ENCODE data around the gene SLC22A5. TPM values are rescaled to one million over a fixed set of nuclear protein-coding genes. Genes with fewer than 3 reads are reported as not detected.

SLC22A5 gene
- total and polyA plus RNA-seq, 9 of the 15 experiments (the other 6 are each of a cell fraction or from before 2014, with no cell fraction given): 3.0 to 16.6 (median 8.3) TPM

DNA sequence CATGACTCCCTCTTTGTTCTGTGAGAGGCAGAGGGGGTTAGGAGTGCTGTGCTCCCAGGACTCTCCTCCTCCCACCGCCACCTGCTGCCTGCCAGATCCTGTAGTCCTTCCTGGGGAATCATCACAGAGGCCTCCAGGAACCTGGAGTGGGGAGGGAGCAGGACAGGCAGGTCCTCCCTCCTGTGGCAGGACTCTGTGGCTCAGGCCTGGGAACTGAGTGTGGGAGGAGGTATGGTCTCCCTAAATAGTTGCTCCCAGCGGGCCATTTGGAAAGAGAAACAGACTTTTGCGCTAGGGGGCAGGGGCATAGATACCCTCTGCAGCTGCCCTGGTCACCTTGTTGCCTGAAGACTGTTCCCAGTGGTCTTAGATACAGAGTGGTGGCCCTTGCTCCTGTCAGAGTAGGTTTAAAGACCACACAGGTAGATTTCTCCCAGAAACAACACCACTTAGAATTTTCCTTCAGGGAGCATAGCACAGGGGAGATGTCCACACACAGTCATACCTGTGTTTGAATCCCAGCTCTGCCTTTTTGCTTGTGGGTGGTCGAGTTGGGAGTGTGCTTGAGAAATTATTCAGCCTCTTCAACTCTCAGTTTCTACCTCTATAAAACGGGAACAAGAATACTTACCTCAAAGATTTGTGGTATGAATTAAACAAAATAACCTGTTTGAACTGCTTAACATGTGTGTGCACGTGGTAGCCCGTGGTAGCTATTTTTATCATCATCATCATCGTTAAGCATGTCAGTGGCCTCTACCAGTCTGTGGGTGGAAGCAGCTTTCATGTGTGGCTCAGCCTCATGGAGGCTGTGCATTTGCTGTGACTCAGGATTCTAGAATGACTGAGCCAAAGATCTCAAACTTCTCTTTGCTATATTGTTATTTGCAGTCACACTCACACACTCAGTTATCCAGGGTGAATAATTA lies 55.8 kb downstream of the SLC22A5 start (continued):
- TF ChIP-seq, protein P1, sequence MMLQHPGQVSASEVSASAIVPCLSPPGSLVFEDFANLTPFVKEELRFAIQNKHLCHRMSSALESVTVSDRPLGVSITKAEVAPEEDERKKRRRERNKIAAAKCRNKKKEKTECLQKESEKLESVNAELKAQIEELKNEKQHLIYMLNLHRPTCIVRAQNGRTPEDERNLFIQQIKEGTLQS (IDR thresholded peaks at IDR 0.05): peak; percentile 18; the same call in 1 of the 2 replicates
- TF ChIP-seq, protein P1 (CRISPR knock-in tag; conservative IDR thresholded peaks at IDR 0.05): no peak
- TF ChIP-seq ZBTB8A (IDR thresholded peaks at IDR 0.05; ENCODE audit: partially characterized antibody) (no peak), L3MBTL2 (IDR thresholded peaks at IDR 0.05) (peak; percentile 70), C11orf30 (IDR thresholded peaks at IDR 0.05; ENCODE audit: low read depth) (peak; percentile 45), ARID2 (IDR thresholded peaks at IDR 0.05) (no peak), MTF1 (CRISPR knock-in tag; IDR thresholded peaks at IDR 0.05; ENCODE audit: borderline replicate concordance) (no peak), XRCC5 (IDR thresholded peaks at IDR 0.05; ENCODE audit: low read depth, low read length) (no peak), NCOR1 (IDR thresholded peaks at IDR 0.05) (no peak), EP300 (IDR thresholded peaks at IDR 0.05; ENCODE audit: low read length) (peak; percentile 28; the same call in 1 of the 2 replicates), POLR2B (IDR thresholded peaks at IDR 0.05; ENCODE audit: low read depth, partially characterized antibody) (no peak), CXXC5 (CRISPR knock-in tag; IDR thresholded peaks at IDR 0.05) (peak; percentile 17; the same call in 1 of the 2 replicates)
- TF ChIP-seq, protein P2, sequence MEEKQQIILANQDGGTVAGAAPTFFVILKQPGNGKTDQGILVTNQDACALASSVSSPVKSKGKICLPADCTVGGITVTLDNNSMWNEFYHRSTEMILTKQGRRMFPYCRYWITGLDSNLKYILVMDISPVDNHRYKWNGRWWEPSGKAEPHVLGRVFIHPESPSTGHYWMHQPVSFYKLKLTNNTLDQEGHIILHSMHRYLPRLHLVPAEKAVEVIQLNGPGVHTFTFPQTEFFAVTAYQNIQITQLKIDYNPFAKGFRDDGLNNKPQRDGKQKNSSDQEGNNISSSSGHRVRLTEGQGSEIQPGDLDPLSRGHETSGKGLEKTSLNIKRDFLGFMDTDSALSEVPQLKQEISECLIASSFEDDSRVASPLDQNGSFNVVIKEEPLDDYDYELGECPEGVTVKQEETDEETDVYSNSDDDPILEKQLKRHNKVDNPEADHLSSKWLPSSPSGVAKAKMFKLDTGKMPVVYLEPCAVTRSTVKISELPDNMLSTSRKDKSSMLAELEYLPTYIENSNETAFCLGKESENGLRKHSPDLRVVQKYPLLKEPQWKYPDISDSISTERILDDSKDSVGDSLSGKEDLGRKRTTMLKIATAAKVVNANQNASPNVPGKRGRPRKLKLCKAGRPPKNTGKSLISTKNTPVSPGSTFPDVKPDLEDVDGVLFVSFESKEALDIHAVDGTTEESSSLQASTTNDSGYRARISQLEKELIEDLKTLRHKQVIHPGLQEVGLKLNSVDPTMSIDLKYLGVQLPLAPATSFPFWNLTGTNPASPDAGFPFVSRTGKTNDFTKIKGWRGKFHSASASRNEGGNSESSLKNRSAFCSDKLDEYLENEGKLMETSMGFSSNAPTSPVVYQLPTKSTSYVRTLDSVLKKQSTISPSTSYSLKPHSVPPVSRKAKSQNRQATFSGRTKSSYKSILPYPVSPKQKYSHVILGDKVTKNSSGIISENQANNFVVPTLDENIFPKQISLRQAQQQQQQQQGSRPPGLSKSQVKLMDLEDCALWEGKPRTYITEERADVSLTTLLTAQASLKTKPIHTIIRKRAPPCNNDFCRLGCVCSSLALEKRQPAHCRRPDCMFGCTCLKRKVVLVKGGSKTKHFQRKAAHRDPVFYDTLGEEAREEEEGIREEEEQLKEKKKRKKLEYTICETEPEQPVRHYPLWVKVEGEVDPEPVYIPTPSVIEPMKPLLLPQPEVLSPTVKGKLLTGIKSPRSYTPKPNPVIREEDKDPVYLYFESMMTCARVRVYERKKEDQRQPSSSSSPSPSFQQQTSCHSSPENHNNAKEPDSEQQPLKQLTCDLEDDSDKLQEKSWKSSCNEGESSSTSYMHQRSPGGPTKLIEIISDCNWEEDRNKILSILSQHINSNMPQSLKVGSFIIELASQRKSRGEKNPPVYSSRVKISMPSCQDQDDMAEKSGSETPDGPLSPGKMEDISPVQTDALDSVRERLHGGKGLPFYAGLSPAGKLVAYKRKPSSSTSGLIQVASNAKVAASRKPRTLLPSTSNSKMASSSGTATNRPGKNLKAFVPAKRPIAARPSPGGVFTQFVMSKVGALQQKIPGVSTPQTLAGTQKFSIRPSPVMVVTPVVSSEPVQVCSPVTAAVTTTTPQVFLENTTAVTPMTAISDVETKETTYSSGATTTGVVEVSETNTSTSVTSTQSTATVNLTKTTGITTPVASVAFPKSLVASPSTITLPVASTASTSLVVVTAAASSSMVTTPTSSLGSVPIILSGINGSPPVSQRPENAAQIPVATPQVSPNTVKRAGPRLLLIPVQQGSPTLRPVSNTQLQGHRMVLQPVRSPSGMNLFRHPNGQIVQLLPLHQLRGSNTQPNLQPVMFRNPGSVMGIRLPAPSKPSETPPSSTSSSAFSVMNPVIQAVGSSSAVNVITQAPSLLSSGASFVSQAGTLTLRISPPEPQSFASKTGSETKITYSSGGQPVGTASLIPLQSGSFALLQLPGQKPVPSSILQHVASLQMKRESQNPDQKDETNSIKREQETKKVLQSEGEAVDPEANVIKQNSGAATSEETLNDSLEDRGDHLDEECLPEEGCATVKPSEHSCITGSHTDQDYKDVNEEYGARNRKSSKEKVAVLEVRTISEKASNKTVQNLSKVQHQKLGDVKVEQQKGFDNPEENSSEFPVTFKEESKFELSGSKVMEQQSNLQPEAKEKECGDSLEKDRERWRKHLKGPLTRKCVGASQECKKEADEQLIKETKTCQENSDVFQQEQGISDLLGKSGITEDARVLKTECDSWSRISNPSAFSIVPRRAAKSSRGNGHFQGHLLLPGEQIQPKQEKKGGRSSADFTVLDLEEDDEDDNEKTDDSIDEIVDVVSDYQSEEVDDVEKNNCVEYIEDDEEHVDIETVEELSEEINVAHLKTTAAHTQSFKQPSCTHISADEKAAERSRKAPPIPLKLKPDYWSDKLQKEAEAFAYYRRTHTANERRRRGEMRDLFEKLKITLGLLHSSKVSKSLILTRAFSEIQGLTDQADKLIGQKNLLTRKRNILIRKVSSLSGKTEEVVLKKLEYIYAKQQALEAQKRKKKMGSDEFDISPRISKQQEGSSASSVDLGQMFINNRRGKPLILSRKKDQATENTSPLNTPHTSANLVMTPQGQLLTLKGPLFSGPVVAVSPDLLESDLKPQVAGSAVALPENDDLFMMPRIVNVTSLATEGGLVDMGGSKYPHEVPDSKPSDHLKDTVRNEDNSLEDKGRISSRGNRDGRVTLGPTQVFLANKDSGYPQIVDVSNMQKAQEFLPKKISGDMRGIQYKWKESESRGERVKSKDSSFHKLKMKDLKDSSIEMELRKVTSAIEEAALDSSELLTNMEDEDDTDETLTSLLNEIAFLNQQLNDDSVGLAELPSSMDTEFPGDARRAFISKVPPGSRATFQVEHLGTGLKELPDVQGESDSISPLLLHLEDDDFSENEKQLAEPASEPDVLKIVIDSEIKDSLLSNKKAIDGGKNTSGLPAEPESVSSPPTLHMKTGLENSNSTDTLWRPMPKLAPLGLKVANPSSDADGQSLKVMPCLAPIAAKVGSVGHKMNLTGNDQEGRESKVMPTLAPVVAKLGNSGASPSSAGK (IDR thresholded peaks at IDR 0.05): peak; percentile 81
- TF ChIP-seq, protein P3, sequence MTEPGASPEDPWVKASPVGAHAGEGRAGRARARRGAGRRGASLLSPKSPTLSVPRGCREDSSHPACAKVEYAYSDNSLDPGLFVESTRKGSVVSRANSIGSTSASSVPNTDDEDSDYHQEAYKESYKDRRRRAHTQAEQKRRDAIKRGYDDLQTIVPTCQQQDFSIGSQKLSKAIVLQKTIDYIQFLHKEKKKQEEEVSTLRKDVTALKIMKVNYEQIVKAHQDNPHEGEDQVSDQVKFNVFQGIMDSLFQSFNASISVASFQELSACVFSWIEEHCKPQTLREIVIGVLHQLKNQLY (CRISPR knock-in tag; conservative IDR thresholded peaks at IDR 0.05): peak in 1 of 2 experiments; percentile 83; a peak in 1 of 4 replicates
